ELR (cell line): ENCODE measurements around the gene UBE4B.
"Not testable (repeated sequence)": the region's sequence is repeated elsewhere in the genome, so short reads cannot be mapped to it uniquely, and the experiment has no call there.

Experiments used
- DNase-seq: peaks from one replicate; pipeline ENCODE4 v3.0.0-alpha.2; 2015; ENCODE audit warnings: low read depth

UBE4B gene

GRCh38 chr1:10210841-10211804 is 178.4 kb downstream of the UBE4B start:
- DNase-seq = peak; percentile 92

GRCh38 chr1:10211805-10212410 is 179.2 kb downstream of the UBE4B start:
- DNase-seq = peak; percentile 65

- DNase-seq = no peak
These were observed 179.7 kb downstream of the UBE4B start for GRCh38 chr1:10212476-10212875.

GRCh38 chr1:10213186-10213705 is 180.5 kb downstream of the UBE4B start:
- no peak for DNase-seq

- no peak for DNase-seq
These were observed 183.5 kb downstream of the UBE4B start for GRCh38 chr1:10216090-10216749.

- DNase-seq = peak; percentile 12
These were observed 185.1 kb downstream of the UBE4B start for GRCh38 chr1:10217748-10218441.

GRCh38 chr1:10220200-10220599 is 187.4 kb downstream of the UBE4B start:
- DNase-seq = no peak

- DNase-seq = not testable (repeated sequence)
These were observed 187.9 kb downstream of the UBE4B start for GRCh38 chr1:10220657-10221056.

GRCh38 chr1:10225573-10225972 is 192.8 kb downstream of the UBE4B start:
- DNase-seq = peak; percentile 7

GRCh38 chr1:10228528-10228927 is 195.8 kb downstream of the UBE4B start:
- no peak for DNase-seq

GRCh38 chr1:10229903-10230302 is 197.1 kb downstream of the UBE4B start:
- no peak for DNase-seq
